GM23338 (cell line): ENCODE measurements around the gene DGKG. TPM values are rescaled to one million over a fixed set of nuclear protein-coding genes. Genes with fewer than 3 reads are reported as not detected.

Experiments used
- ATAC-seq: fragments of 200-7000 bp; cut with Tn5 transposase; 3 replicates; pipeline ENCODE4 v1.9.1; 2020
- DNase-seq: peaks from one replicate; pipeline ENCODE4 v3.0.0-alpha.2; 2015; ENCODE audit warnings: low spot score
- H2AFZ ChIP-seq: fragments of 200-600 bp; sonication (generic); 2 replicates; pipeline ENCODE4 v1.8.0; 2016; ENCODE audit warnings: antibody characterized with exemption, mild to moderate bottlenecking, moderate library complexity
- H3F3A ChIP-seq: fragments of 200-600 bp; sonication (generic); replicated peaks from 2 replicates; pipeline ENCODE4 v1.8.0; 2017; ENCODE audit warnings: antibody characterized with exemption, mixed run types, low read depth
- H3K27ac ChIP-seq: fragments of 200-600 bp; sonication (generic); 2 replicates; pipeline ENCODE4 v1.6.1; 2016; ENCODE audit warnings: low read depth
- H3K27me3 ChIP-seq: fragments of 200-600 bp; sonication (generic); 2 replicates; pipeline ENCODE4 v1.8.0; 2016; ENCODE audit warnings: mild to moderate bottlenecking, mixed run types, moderate library complexity; ENCODE audit not compliant: insufficient read depth
- H3K36me3 ChIP-seq: fragments of 200-600 bp; sonication (generic); 2 replicates; pipeline ENCODE4 v1.8.0; 2016; ENCODE audit warnings: mild to moderate bottlenecking; ENCODE audit not compliant: insufficient read depth
- H3K4me1 ChIP-seq: fragments of 200-600 bp; sonication (generic); 2 replicates; pipeline ENCODE4 v1.8.0; 2016; ENCODE audit warnings: mild to moderate bottlenecking, moderate library complexity; ENCODE audit not compliant: insufficient read depth
- H3K4me2 ChIP-seq: fragments of 200-600 bp; sonication (generic); 2 replicates; pipeline ENCODE4 v1.7.1; 2017; ENCODE audit warnings: mixed run types
- H3K4me3 ChIP-seq: fragments of 200-600 bp; sonication (generic); 2 replicates; pipeline ENCODE4 v1.6.1; 2016; ENCODE audit warnings: mixed run types
- H3K79me2 ChIP-seq: fragments of 200-600 bp; sonication (generic); replicated peaks from 2 replicates; pipeline ENCODE4 v1.8.0; 2017; ENCODE audit warnings: mild to moderate bottlenecking; ENCODE audit not compliant: insufficient read depth
- H3K9me2 ChIP-seq: fragments of 200-600 bp; sonication (generic); 2 replicates; pipeline ENCODE4 v1.8.0; 2017; ENCODE audit not compliant: insufficient read depth
- H4K20me1 ChIP-seq: fragments of 200-600 bp; sonication (generic); replicated peaks from 2 replicates; pipeline ENCODE4 v1.8.0; 2017; ENCODE audit warnings: mild to moderate bottlenecking; ENCODE audit not compliant: insufficient read depth
- H3K27ac Mint-ChIP-seq: 2 replicates; pipeline ENCODE4 v1.8.0; 2020; ENCODE audit warnings: inconsistent platforms, mild to moderate bottlenecking, moderate library complexity, mixed read lengths
- H3K27me3 Mint-ChIP-seq: 3 replicates; pipeline ENCODE4 v1.8.0; 2022; ENCODE audit warnings: low read depth, mild to moderate bottlenecking, moderate library complexity, mixed read lengths, inconsistent platforms; ENCODE audit not compliant: insufficient read depth, poor library complexity
- H3K36me3 Mint-ChIP-seq: 3 replicates; pipeline ENCODE4 v1.8.0; 2021; ENCODE audit warnings: low read depth, mild to moderate bottlenecking, inconsistent platforms, moderate library complexity, mixed read lengths
- H3K4me1 Mint-ChIP-seq: 3 replicates; pipeline ENCODE4 v1.8.0; 2020; ENCODE audit warnings: mild to moderate bottlenecking, inconsistent platforms, mixed read lengths
- H3K4me3 Mint-ChIP-seq: 3 replicates; pipeline ENCODE4 v1.8.0; 2021; ENCODE audit warnings: moderate library complexity, mild to moderate bottlenecking, inconsistent platforms, mixed read lengths
- H3K9me3 Mint-ChIP-seq: 3 replicates; pipeline ENCODE4 v1.8.0; 2020; ENCODE audit warnings: moderate library complexity, mild to moderate bottlenecking, inconsistent platforms, mixed read lengths
- CREB1 ChIP-seq: fragments of 250-450 bp; sonication (Bioruptor Pico); IDR thresholded peaks from 2 replicates; pipeline ENCODE4 v1.5.0; 2020; ENCODE audit warnings: low read depth, mild to moderate bottlenecking, moderate library complexity
- CTCF ChIP-seq, 2 experiments: fragments of 200-600 bp in 1 of 2; sonication (generic) in 1 of 2; conservative IDR thresholded peaks; 2 replicates each; pipeline versions ENCODE4 v1.5.1 to v1.6.1; 2016 to 2017; ENCODE audit warnings: antibody characterized with exemption in 2 of 2, low read depth in 2 of 2, mild to moderate bottlenecking in 2 of 2, moderate library complexity in 1 of 2
- ETS1 ChIP-seq: IDR thresholded peaks from 2 replicates; pipeline ENCODE4 v1.6.1; 2016; ENCODE audit warnings: antibody characterized with exemption
- EZH2 ChIP-seq: fragments of 200-600 bp; sonication (generic); IDR thresholded peaks from one replicate; pipeline ENCODE4 v1.8.0; 2017; ENCODE audit warnings: antibody characterized with exemption, mild to moderate bottlenecking, low read depth; ENCODE audit not compliant: unreplicated experiment
- EZH2phosphoT487 ChIP-seq: fragments of 200-600 bp; sonication (generic); IDR thresholded peaks from one replicate; pipeline ENCODE4 v1.8.1; 2018; ENCODE audit warnings: antibody characterized with exemption; ENCODE audit not compliant: unreplicated experiment
- POLR2AphosphoS5 ChIP-seq: IDR thresholded peaks from 2 replicates; pipeline ENCODE4 v1.6.1; 2016; ENCODE audit warnings: antibody characterized with exemption, low read depth
- REST ChIP-seq: IDR thresholded peaks from one replicate; pipeline ENCODE4 v1.6.1; 2018; ENCODE audit warnings: antibody characterized with exemption; ENCODE audit not compliant: unreplicated experiment
- polyA plus RNA-seq: library from polyadenylated mRNA; unstranded; fragments of >200 nt; fragmentation: Nextera tagmentation; extraction: Ambion mirVana; gene quantifications from 2 replicates; pipeline ENCODE4 v1.2.1, GENCODE V29; 2016
- total RNA-seq: library from RNA; depleted of rRNA; stranded (reverse); fragments of >200 nt; shearing (Covaris generic); gene quantifications from 2 replicates; pipeline ENCODE4 v1.2.3, GENCODE V29; 2014

Gene DGKG
- total and polyA plus RNA-seq, 2 experiments from 2014 or later = 0.14 to 0.31 TPM

GRCh38 chr3:186121278-186121677 is 240.8 kb downstream of the DGKG start:
- Histone ChIP-seq H3K4me3 (no peak overlapping the region), H2AFZ (no peak overlapping the region), H3K79me2 (no peaks in the 10 kb centered on the region), H3K36me3 (no peaks in the 10 kb centered on the region), H3K27ac (peak overlapping the region; percentile 22; the same call in 1 of the 2 replicates), H4K20me1 (no peaks in the 10 kb centered on the region), H3K4me2 (peak overlapping the region; percentile 41), H3K9me2 (no peaks in the 10 kb centered on the region), H3K4me1 (peaks cover 44% of the 10 kb centered on the region), H3F3A (no peaks in the 10 kb centered on the region), H3K27me3 (peaks cover 3% of the 10 kb centered on the region; the same call in 1 of the 2 replicates)
- H3K27ac Mint-ChIP-seq = peak overlapping the region; percentile 90; the same call in 1 of the 2 replicates
- H3K27me3 Mint-ChIP-seq = peaks cover 9% of the 10 kb centered on the region
- H3K36me3 Mint-ChIP-seq = no peaks in the 10 kb centered on the region
- H3K4me3 Mint-ChIP-seq = peak overlapping the region; percentile 60
- H3K4me1 Mint-ChIP-seq = peaks cover 51% of the 10 kb centered on the region
- DNase-seq (no peak), ATAC-seq (no peak)
- H3K9me3 Mint-ChIP-seq = no peaks in the 10 kb centered on the region
- no peak for TF ChIP-seq CREB1 (CRISPR knock-in tag)

- Mint-ChIP-seq H3K36me3 (no peaks in the 10 kb centered on the region), H3K4me1 (peaks cover 54% of the 10 kb centered on the region), H3K4me3 (no peak overlapping the region), H3K9me3 (no peaks in the 10 kb centered on the region), H3K27me3 (peaks cover 13% of the 10 kb centered on the region), H3K27ac (no peak overlapping the region)
- TF ChIP-seq REST (no peak), EZH2 (no peak), POLR2AphosphoS5 (no peak), CREB1 (CRISPR knock-in tag) (no peak), CTCF (conservative IDR thresholded peaks at IDR 0.05; ENCODE audit: low read depth in 2 of 2) (no peak), ETS1 (no peak), EZH2phosphoT487 (no peak)
- Histone ChIP-seq H4K20me1 (no peaks in the 10 kb centered on the region), H3F3A (no peaks in the 10 kb centered on the region), H3K9me2 (no peaks in the 10 kb centered on the region), H3K4me3 (no peak overlapping the region), H3K4me2 (peak overlapping the region; percentile 24; the same call in 1 of the 2 replicates), H3K4me1 (peaks cover 44% of the 10 kb centered on the region), H2AFZ (no peak overlapping the region), H3K79me2 (no peaks in the 10 kb centered on the region), H3K27ac (no peak overlapping the region), H3K36me3 (no peaks in the 10 kb centered on the region), H3K27me3 (peaks cover 20% of the 10 kb centered on the region)
- ATAC-seq = no peak
- DNase-seq = no peak
Measured at GRCh38 chr3:186119499-186119898, 242.5 kb downstream of the DGKG start.
